Measurements from ENCODE around the gene MRPL44. TPM values are rescaled to one million over a fixed set of nuclear protein-coding genes. Genes with fewer than 3 reads are reported as not detected.
A peak's percentile ranks its signal among the peaks of the same experiment; 100 is the strongest.

Gene MRPL44
- total RNA-seq, 1 experiment from 2014 or later, result 64.9 TPM

DNA sequence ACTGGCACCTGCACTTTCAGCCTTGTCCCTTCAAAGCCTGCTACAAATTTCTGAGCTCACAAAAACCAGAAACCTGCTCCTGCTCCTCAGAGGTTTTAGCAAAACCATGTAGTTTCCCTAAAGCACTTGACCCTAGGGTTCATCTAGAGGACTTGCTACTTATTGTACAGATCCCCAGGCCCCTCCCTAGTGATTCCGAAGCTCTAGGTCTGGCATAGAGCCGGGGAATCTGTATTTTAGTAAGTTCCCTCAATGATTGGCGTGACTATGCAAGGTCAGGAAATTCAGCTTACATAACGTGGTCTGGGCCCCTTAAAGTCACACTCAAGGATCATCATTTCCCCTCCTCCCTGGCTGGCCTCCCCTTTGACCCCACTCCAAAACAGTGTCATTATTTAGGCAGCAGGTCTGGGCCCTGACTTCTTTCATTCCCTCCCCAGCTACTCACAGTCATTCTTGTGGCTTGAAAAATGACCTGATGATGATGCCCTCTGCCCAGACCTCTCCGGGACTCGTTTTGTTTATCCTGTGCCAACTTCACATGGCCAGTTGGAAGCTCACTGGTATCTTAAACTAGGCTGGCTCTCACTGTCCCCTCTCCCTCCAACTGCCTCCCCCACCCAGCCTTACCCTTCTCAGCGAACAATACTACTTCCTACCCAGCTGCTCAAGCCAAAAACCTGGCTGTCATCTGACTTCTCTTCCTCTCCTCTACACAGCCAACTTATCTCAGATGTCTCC is 48.1 kb upstream of the MRPL44 start:
- no peak overlapping the region for H3K4me3 ChIP-seq (ENCODE audit: low read depth, low read length)
- 0 out of 2 replicates have a peak, but pooled peaks cover 1% of the 10 kb centered on the region for H3K36me3 ChIP-seq (ENCODE audit: control insufficient read depth, insufficient read depth, low read length)
- Mint-ChIP-seq H3K27ac (ENCODE audit: unreplicated experiment) (peak overlapping the region; percentile 80), H3K36me3 (ENCODE audit: insufficient read depth, unreplicated experiment) (peaks cover 44% of the 10 kb centered on the region), H3K27me3 (ENCODE audit: insufficient read depth, unreplicated experiment) (no peaks in the 10 kb centered on the region), H3K4me3 (ENCODE audit: unreplicated experiment) (peak overlapping the region; percentile 57), H3K9me3 (ENCODE audit: unreplicated experiment) (no peaks in the 10 kb centered on the region), H3K4me1 (ENCODE audit: low read depth, unreplicated experiment) (peaks cover 37% of the 10 kb centered on the region)
- H3K4me1 ChIP-seq, result peaks cover 41% of the 10 kb centered on the region
- TF ChIP-seq CTCF (IDR thresholded peaks at IDR 0.05; ENCODE audit: insufficient read depth in 1 of 2, low read depth in 1 of 2, low read length in 1 of 2, severe bottlenecking in 1 of 2, unreplicated experiment in 1 of 2), result no peak
- H3K9me3 ChIP-seq, result no peaks in the 10 kb centered on the region
- intact Hi-C loops (cut with micrococcal nuclease; ENCODE audit: unreplicated experiment), result no loop called here
- POLR2A ChIA-PET, result interaction anchor here (2.9 kb wide), 1 partner anchor 21 kb away, joined by 19 read pairs; no protein-coding TSS in a partner anchor
- TSS peak; percentile 98 for BruUV-seq (replicated peaks)
- CTCF ChIA-PET, result interaction anchor here (1.8 kb wide), 1 partner anchor 21 kb away, joined by 8 read pairs; no protein-coding TSS in a partner anchor
- H3K27me3 ChIP-seq (replicated peaks; ENCODE audit: control insufficient read depth, insufficient read depth, low read length), result no peaks in the 10 kb centered on the region
- peak in 1 of 2 experiments; percentile 48 for DNase-seq

- POLR2A ChIA-PET, result interaction anchor here (1.1 kb wide), 1 partner anchor 16 kb away, joined by 5 read pairs; no protein-coding TSS in a partner anchor
- no peak overlapping the region for H3K27ac Mint-ChIP-seq (ENCODE audit: unreplicated experiment)
- H3K4me3 ChIP-seq (ENCODE audit: low read depth, low read length), result no peak overlapping the region
- no TSS peak for BruUV-seq (replicated peaks)
- no peak overlapping the region for H3K4me3 Mint-ChIP-seq (ENCODE audit: unreplicated experiment)
- 0 out of 2 replicates have a peak, but pooled peaks cover 1% of the 10 kb centered on the region for H3K36me3 ChIP-seq (ENCODE audit: control insufficient read depth, insufficient read depth, low read length)
- peaks cover 67% of the 10 kb centered on the region for H3K36me3 Mint-ChIP-seq (ENCODE audit: insufficient read depth, unreplicated experiment)
- peaks cover 17% of the 10 kb centered on the region for H3K4me1 ChIP-seq
- H3K27me3 ChIP-seq (replicated peaks; ENCODE audit: control insufficient read depth, insufficient read depth, low read length), result no peaks in the 10 kb centered on the region
- H3K4me1 Mint-ChIP-seq (ENCODE audit: low read depth, unreplicated experiment), result peaks cover 18% of the 10 kb centered on the region
- CTCF ChIA-PET, result no interaction called here
- no peaks in the 10 kb centered on the region for H3K9me3 ChIP-seq
- no peak for TF ChIP-seq CTCF (IDR thresholded peaks at IDR 0.05; ENCODE audit: insufficient read depth in 1 of 2, low read depth in 1 of 2, low read length in 1 of 2, severe bottlenecking in 1 of 2, unreplicated experiment in 1 of 2)
- no peak for DNase-seq
- intact Hi-C loops (cut with micrococcal nuclease; ENCODE audit: unreplicated experiment), result no loop called here
- H3K27me3 Mint-ChIP-seq (ENCODE audit: insufficient read depth, unreplicated experiment), result no peaks in the 10 kb centered on the region
- no peaks in the 10 kb centered on the region for H3K9me3 Mint-ChIP-seq (ENCODE audit: unreplicated experiment)
These were observed 42.9 kb upstream of the MRPL44 start for GRCh38 chr2:223914324-223914723.

DNA sequence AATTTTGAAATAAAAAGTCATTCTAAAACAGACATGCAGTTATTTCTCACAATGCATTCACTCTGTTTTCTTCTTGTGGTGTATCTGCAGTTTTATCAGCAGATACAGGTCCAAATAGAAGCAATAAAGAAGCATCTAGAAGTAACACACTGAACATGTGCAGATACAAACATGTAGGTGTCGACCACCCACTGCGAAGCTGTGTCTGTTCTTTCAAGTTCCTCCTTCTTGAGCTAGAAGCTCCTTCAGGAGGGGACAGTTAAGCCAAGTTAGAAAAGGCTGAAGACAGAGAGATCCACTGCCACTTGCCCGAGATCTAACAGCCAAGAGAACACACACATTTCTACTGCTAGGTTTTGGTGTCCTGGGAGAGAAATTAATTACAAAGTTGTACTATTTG is 42.2 kb upstream of the MRPL44 start:
- no peak for TF ChIP-seq CTCF (IDR thresholded peaks at IDR 0.05; ENCODE audit: insufficient read depth in 1 of 2, low read depth in 1 of 2, low read length in 1 of 2, severe bottlenecking in 1 of 2, unreplicated experiment in 1 of 2)
- intact Hi-C loops (cut with micrococcal nuclease; ENCODE audit: unreplicated experiment), result no loop called here
- Mint-ChIP-seq H3K9me3 (ENCODE audit: unreplicated experiment) (no peaks in the 10 kb centered on the region), H3K36me3 (ENCODE audit: insufficient read depth, unreplicated experiment) (peaks cover 69% of the 10 kb centered on the region), H3K4me1 (ENCODE audit: low read depth, unreplicated experiment) (peaks cover 11% of the 10 kb centered on the region), H3K4me3 (ENCODE audit: unreplicated experiment) (no peak overlapping the region), H3K27ac (ENCODE audit: unreplicated experiment) (no peak overlapping the region), H3K27me3 (ENCODE audit: insufficient read depth, unreplicated experiment) (no peaks in the 10 kb centered on the region)
- POLR2A ChIA-PET, result no interaction called here
- Histone ChIP-seq H3K36me3 (ENCODE audit: control insufficient read depth, insufficient read depth, low read length) (0 out of 2 replicates have a peak, but pooled peaks cover 1% of the 10 kb centered on the region), H3K4me1 (peaks cover 10% of the 10 kb centered on the region), H3K9me3 (no peaks in the 10 kb centered on the region), H3K4me3 (ENCODE audit: low read depth, low read length) (no peak overlapping the region), H3K27me3 (replicated peaks; ENCODE audit: control insufficient read depth, insufficient read depth, low read length) (no peaks in the 10 kb centered on the region)
- no peak for DNase-seq
- BruUV-seq (replicated peaks), result no TSS peak
- CTCF ChIA-PET, result no interaction called here
